Measurements from ENCODE around the gene DAPK2. TPM values are rescaled to one million over a fixed set of nuclear protein-coding genes. Genes with fewer than 3 reads are reported as not detected.

The DAPK2 gene
- total RNA-seq, 2 donors from 2014 or later = 6.1 to 10.6 TPM

- H3K9me3 ChIP-seq = no peaks in the 10 kb centered on the region
- H3K27ac ChIP-seq = no peak overlapping the region
- H3K4me1 ChIP-seq (ENCODE audit: control insufficient read depth in 1 of 2, low read depth in 2 of 2) = peaks cover 0 to 8% of the 10 kb centered on the region in 2 donors
- DNase-seq (ENCODE audit: low spot score) (no peak), ATAC-seq (ENCODE audit: insufficient number of reproducible peaks, low FRiP score, low read depth) (no peak)
- no peaks in the 10 kb centered on the region for H3K36me3 ChIP-seq
- TF ChIP-seq CTCF (IDR thresholded peaks at IDR 0.05) = no peak
- no peaks in the 10 kb centered on the region for H3K27me3 ChIP-seq (replicated peaks; ENCODE audit: insufficient read depth)
- H3K4me3 ChIP-seq = no peak overlapping the region
Measured at GRCh38 chr15:63887630-63888029, 158.7 kb downstream of the DAPK2 start.

- H3K4me1 ChIP-seq (ENCODE audit: control insufficient read depth in 1 of 2, low read depth in 2 of 2) = no peaks in the 10 kb centered on the region
- ATAC-seq (ENCODE audit: insufficient number of reproducible peaks, low FRiP score, low read depth) (no peak), DNase-seq (ENCODE audit: low spot score) (no peak)
- no peaks in the 10 kb centered on the region for H3K36me3 ChIP-seq
- no peak overlapping the region for H3K27ac ChIP-seq
- no peak overlapping the region for H3K4me3 ChIP-seq
- no peaks in the 10 kb centered on the region for H3K9me3 ChIP-seq
- H3K27me3 ChIP-seq (replicated peaks; ENCODE audit: insufficient read depth) = no peaks in the 10 kb centered on the region
- TF ChIP-seq CTCF (IDR thresholded peaks at IDR 0.05) = no peak
Measured at GRCh38 chr15:63884953-63885352, 161.3 kb downstream of the DAPK2 start.

- no peaks in the 10 kb centered on the region for H3K27me3 ChIP-seq (replicated peaks; ENCODE audit: insufficient read depth)
- no peaks in the 10 kb centered on the region for H3K9me3 ChIP-seq
- H3K36me3 ChIP-seq = no peaks in the 10 kb centered on the region
Measured at GRCh38 chr15:63881431-63881830, 164.9 kb downstream of the DAPK2 start.

GRCh38 chr15:63880744-63881143 lies 165.5 kb downstream of the DAPK2 start:
- Histone ChIP-seq H3K36me3 (no peaks in the 10 kb centered on the region), H3K9me3 (no peaks in the 10 kb centered on the region), H3K4me1 (ENCODE audit: control insufficient read depth in 1 of 2, low read depth in 2 of 2) (no peaks in the 10 kb centered on the region), H3K27ac (no peak overlapping the region), H3K27me3 (replicated peaks; ENCODE audit: insufficient read depth) (no peaks in the 10 kb centered on the region), H3K4me3 (no peak overlapping the region)
- DNase-seq (ENCODE audit: low spot score) = no peak
- TF ChIP-seq CTCF (IDR thresholded peaks at IDR 0.05) = no peak
- ATAC-seq (ENCODE audit: insufficient number of reproducible peaks, low FRiP score, low read depth) = no peak

More at GRCh38 chr15:63881431-63881830, 164.9 kb downstream of the DAPK2 start:
- DNase-seq (ENCODE audit: low spot score) (no peak), ATAC-seq (ENCODE audit: insufficient number of reproducible peaks, low FRiP score, low read depth) (no peak)
- Histone ChIP-seq H3K4me3 (no peak overlapping the region), H3K4me1 (ENCODE audit: control insufficient read depth in 1 of 2, low read depth in 2 of 2) (no peaks in the 10 kb centered on the region), H3K27ac (no peak overlapping the region)
- no peak for TF ChIP-seq CTCF (IDR thresholded peaks at IDR 0.05)

GRCh38 chr15:63879995-63880394 lies 166.3 kb downstream of the DAPK2 start:
- no peak for TF ChIP-seq CTCF (IDR thresholded peaks at IDR 0.05)
- no peak for ATAC-seq (ENCODE audit: insufficient number of reproducible peaks, low FRiP score, low read depth)

More at GRCh38 chr15:63879995-63880394, 166.3 kb downstream of the DAPK2 start:
- Histone ChIP-seq H3K36me3 (no peaks in the 10 kb centered on the region), H3K4me3 (no peak overlapping the region), H3K4me1 (ENCODE audit: control insufficient read depth in 1 of 2, low read depth in 2 of 2) (no peaks in the 10 kb centered on the region), H3K27me3 (replicated peaks; ENCODE audit: insufficient read depth) (no peaks in the 10 kb centered on the region), H3K27ac (no peak overlapping the region), H3K9me3 (no peaks in the 10 kb centered on the region)
- DNase-seq (ENCODE audit: low spot score) = no peak

Measured in thoracic aorta (tissue), 2 donors.